ENCODE measurements around the gene USP33. TPM values are rescaled to one million over a fixed set of nuclear protein-coding genes. Genes with fewer than 3 reads are reported as not detected.

USP33 gene
- total RNA-seq, 2 experiments from 2014 or later, result 47.8 to 67.0 TPM

- no peak for DNase-seq (ENCODE audit: low spot score)
- intact Hi-C loops (cut with micrococcal nuclease; ENCODE audit: unreplicated experiment), result loop anchor here (5.0 kb wide), 1 partner anchor 100 kb away; no protein-coding TSS in a partner anchor
- Histone ChIP-seq H4K20me1 (ENCODE audit: insufficient read depth, low read length) (no peaks in the 10 kb centered on the region), H3K4me2 (ENCODE audit: low read length) (no peak overlapping the region), H3K79me2 (ENCODE audit: insufficient read depth, low read depth, low read length) (no peaks in the 10 kb centered on the region), H3K36me3 (ENCODE audit: insufficient read depth, low read length) (peaks cover 44% of the 10 kb centered on the region), H3K9me3 (ENCODE audit: low read length) (no peaks in the 10 kb centered on the region), H3K27ac (ENCODE audit: low read depth, low read length, poor library complexity, severe bottlenecking) (no peak overlapping the region), H3K4me3 (ENCODE audit: low read depth, low read length, poor library complexity, severe bottlenecking) (no peak overlapping the region), H3K9me2 (ENCODE audit: insufficient read depth, low read length) (no peaks in the 10 kb centered on the region), H3K4me1 (ENCODE audit: insufficient read depth, low read length, poor library complexity, severe bottlenecking) (no peaks in the 10 kb centered on the region), H2AFZ (ENCODE audit: low read length) (no peak overlapping the region)
- ChIA-PET CTCF (ENCODE audit: unreplicated experiment) (no interaction called here), POLR2A (interaction anchor here (0.7 kb wide), 1 partner anchor 31 kb away, joined by 3 read pairs; no protein-coding TSS in a partner anchor)
- BruUV-seq (replicated peaks), result no TSS peak
- TF ChIP-seq EZH2phosphoT487 (IDR thresholded peaks at IDR 0.05; ENCODE audit: borderline replicate concordance, low read depth, low read length), result no peak
- no peak for TF ChIP-seq CTCF (conservative IDR thresholded peaks at IDR 0.05; ENCODE audit: low read length)
Observed at GRCh38 chr1:77802026-77802425, 42.4 kb upstream of the USP33 start.

GRCh38 chr1:77797991-77798390 is 38.3 kb upstream of the USP33 start:
- no peak for TF ChIP-seq EZH2phosphoT487 (IDR thresholded peaks at IDR 0.05; ENCODE audit: borderline replicate concordance, low read depth, low read length)
- TF ChIP-seq CTCF (conservative IDR thresholded peaks at IDR 0.05; ENCODE audit: low read length), result no peak
- no peak overlapping the region for H3K4me3 ChIP-seq (ENCODE audit: low read depth, low read length, poor library complexity, severe bottlenecking)
- H4K20me1 ChIP-seq (ENCODE audit: insufficient read depth, low read length), result no peaks in the 10 kb centered on the region
- POLR2A ChIA-PET, result interaction anchor here (0.5 to 2.5 kb wide), 7 partner anchors 18 to 94 kb away, joined by 3 to 11 read pairs (median 4); partner anchors contain the start of gene MIGA1
- peaks cover 21% of the 10 kb centered on the region for H3K36me3 ChIP-seq (ENCODE audit: insufficient read depth, low read length)
- H3K27ac ChIP-seq (ENCODE audit: low read depth, low read length, poor library complexity, severe bottlenecking), result no peak overlapping the region
- H3K4me2 ChIP-seq (ENCODE audit: low read length), result no peak overlapping the region
- CTCF ChIA-PET (ENCODE audit: unreplicated experiment), result no interaction called here
- H3K4me1 ChIP-seq (ENCODE audit: insufficient read depth, low read length, poor library complexity, severe bottlenecking), result no peaks in the 10 kb centered on the region
- no peaks in the 10 kb centered on the region for H3K9me2 ChIP-seq (ENCODE audit: insufficient read depth, low read length)
- intact Hi-C loops (cut with micrococcal nuclease; ENCODE audit: unreplicated experiment), result loop anchor here (10.0 kb wide), 1 partner anchor 63 kb away; no protein-coding TSS in a partner anchor
- no TSS peak for BruUV-seq (replicated peaks)
- H2AFZ ChIP-seq (ENCODE audit: low read length), result no peak overlapping the region
- DNase-seq (ENCODE audit: low spot score), result no peak
- H3K9me3 ChIP-seq (ENCODE audit: low read length), result no peaks in the 10 kb centered on the region
- H3K79me2 ChIP-seq (ENCODE audit: insufficient read depth, low read depth, low read length), result no peaks in the 10 kb centered on the region

- Histone ChIP-seq H3K4me3 (ENCODE audit: low read depth, low read length, poor library complexity, severe bottlenecking) (no peak overlapping the region), H3K9me2 (ENCODE audit: insufficient read depth, low read length) (no peaks in the 10 kb centered on the region), H3K4me1 (ENCODE audit: insufficient read depth, low read length, poor library complexity, severe bottlenecking) (no peaks in the 10 kb centered on the region), H3K9me3 (ENCODE audit: low read length) (no peaks in the 10 kb centered on the region), H3K4me2 (ENCODE audit: low read length) (no peak overlapping the region), H3K27ac (ENCODE audit: low read depth, low read length, poor library complexity, severe bottlenecking) (no peak overlapping the region), H2AFZ (ENCODE audit: low read length) (no peak overlapping the region), H3K79me2 (ENCODE audit: insufficient read depth, low read depth, low read length) (no peaks in the 10 kb centered on the region), H3K36me3 (ENCODE audit: insufficient read depth, low read length) (peaks cover 11% of the 10 kb centered on the region), H4K20me1 (ENCODE audit: insufficient read depth, low read length) (no peaks in the 10 kb centered on the region)
- TF ChIP-seq CTCF (conservative IDR thresholded peaks at IDR 0.05; ENCODE audit: low read length) (0 out of 2 replicates have a peak, but pooled peaks have one; percentile 19), EZH2phosphoT487 (IDR thresholded peaks at IDR 0.05; ENCODE audit: borderline replicate concordance, low read depth, low read length) (no peak)
- no peak for DNase-seq (ENCODE audit: low spot score)
- POLR2A ChIA-PET, result interaction anchor here (0.8 to 2.5 kb wide), 7 partner anchors 15 to 93 kb away, joined by 3 to 11 read pairs (median 4); partner anchors contain the start of gene MIGA1
- CTCF ChIA-PET (ENCODE audit: unreplicated experiment), result no interaction called here
- intact Hi-C loops (cut with micrococcal nuclease; ENCODE audit: unreplicated experiment), result loop anchor here (10.0 kb wide), 1 partner anchor 62 kb away; no protein-coding TSS in a partner anchor
- BruUV-seq (replicated peaks), result no TSS peak
Observed at GRCh38 chr1:77796695-77797405, 37.2 kb upstream of the USP33 start.

Measured in OCI-LY7 (cell line).